ENCODE measurements around the gene SCN5A. TPM values are rescaled to one million over a fixed set of nuclear protein-coding genes. Genes with fewer than 3 reads are reported as not detected.

SCN5A gene
- total and polyA plus RNA-seq, 2 of the 4 experiments (the other 2 are of a cell fraction): 1.9 to 2.0 TPM

- Histone ChIP-seq H3K9me3 (ENCODE audit: control insufficient read depth, insufficient read depth, low read length) (no peaks in the 10 kb centered on the region), H3K36me3 (ENCODE audit: control insufficient read depth, insufficient read depth, low read length) (no peaks in the 10 kb centered on the region), H4K5ac (ENCODE audit: low read depth, low read length) (no peak overlapping the region), H3K4me3 (ENCODE audit: insufficient read depth, low read depth, low read length) (no peak overlapping the region), H3K4me1 (ENCODE audit: control insufficient read depth, insufficient read depth, low read length) (no peaks in the 10 kb centered on the region), H2AK9ac (replicated peaks; ENCODE audit: low read depth, low read length, poor library complexity) (no peak overlapping the region), H2BK20ac (ENCODE audit: low read depth, low read length) (no peak overlapping the region), H2AFZ (replicated peaks; ENCODE audit: low read length, poor library complexity) (no peak overlapping the region), H3K27me3 (ENCODE audit: control insufficient read depth, insufficient read depth, low read length) (no peaks in the 10 kb centered on the region; the same call in 1 of the 2 replicates), H2AK5ac (ENCODE audit: low read depth, low read length) (no peak overlapping the region), H3K27ac (ENCODE audit: insufficient read depth, low read length) (no peak overlapping the region), H3K14ac (replicated peaks; ENCODE audit: low read depth, low read length) (no peak overlapping the region), H2BK5ac (ENCODE audit: low read depth, low read length, poor library complexity, severe bottlenecking) (no peak overlapping the region), H3K4ac (ENCODE audit: low read depth, low read length) (no peak overlapping the region), H2BK120ac (ENCODE audit: low read depth, low read length) (no peak overlapping the region), H3K9me1 (ENCODE audit: insufficient read depth, low read length) (0 out of 2 replicates have a peak, but pooled peaks cover 5% of the 10 kb centered on the region), H4K20me1 (ENCODE audit: insufficient read depth, low read length) (no peaks in the 10 kb centered on the region; the same call in 1 of the 2 replicates), H2BK15ac (ENCODE audit: low read depth, low read length) (no peak overlapping the region), H4K8ac (ENCODE audit: low read depth in 2 of 2, low read length in 2 of 2) (no peak overlapping the region), H3K18ac (ENCODE audit: low read depth, low read length) (no peak overlapping the region), H3K9ac (ENCODE audit: low read depth, low read length) (no peak overlapping the region), H3K23ac (ENCODE audit: low read depth, low read length) (no peak overlapping the region), H3K79me1 (ENCODE audit: low read depth in 1 of 2, low read length in 2 of 2) (no peaks in the 10 kb centered on the region), H4K91ac (ENCODE audit: insufficient read depth, low read depth, low read length) (no peak overlapping the region), H3K4me2 (ENCODE audit: low read depth, low read length) (no peak overlapping the region), H3K56ac (ENCODE audit: extremely low read depth, insufficient read depth, low read length) (no peak overlapping the region)
- no TSS peak for BruUV-seq (replicated peaks)
- TF ChIP-seq POLR2A (IDR thresholded peaks at IDR 0.05; ENCODE audit: low read depth, low read length) (no peak), CTCF (conservative IDR thresholded peaks at IDR 0.05; ENCODE audit: low read depth, low read length) (no peak), MAFK (IDR thresholded peaks at IDR 0.05; ENCODE audit: low read depth, low read length) (no peak), MAZ (IDR thresholded peaks at IDR 0.05; ENCODE audit: borderline replicate concordance, low read depth, low read length) (no peak), NFE2L2 (IDR thresholded peaks at IDR 0.05; ENCODE audit: low read depth, low read length) (no peak)
- TF ChIP-seq, protein P1, sequence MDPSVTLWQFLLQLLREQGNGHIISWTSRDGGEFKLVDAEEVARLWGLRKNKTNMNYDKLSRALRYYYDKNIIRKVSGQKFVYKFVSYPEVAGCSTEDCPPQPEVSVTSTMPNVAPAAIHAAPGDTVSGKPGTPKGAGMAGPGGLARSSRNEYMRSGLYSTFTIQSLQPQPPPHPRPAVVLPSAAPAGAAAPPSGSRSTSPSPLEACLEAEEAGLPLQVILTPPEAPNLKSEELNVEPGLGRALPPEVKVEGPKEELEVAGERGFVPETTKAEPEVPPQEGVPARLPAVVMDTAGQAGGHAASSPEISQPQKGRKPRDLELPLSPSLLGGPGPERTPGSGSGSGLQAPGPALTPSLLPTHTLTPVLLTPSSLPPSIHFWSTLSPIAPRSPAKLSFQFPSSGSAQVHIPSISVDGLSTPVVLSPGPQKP (IDR thresholded peaks at IDR 0.05; ENCODE audit: borderline replicate concordance, low read depth, low read length): no peak
- CTCF ChIA-PET: no interaction called here
- ATAC-seq (ENCODE audit: low read depth): no peak
- POLR2A ChIA-PET (ENCODE audit: unreplicated experiment): no interaction called here
- no peak for DNase-seq
- in situ Hi-C loops (cut with MboI; ENCODE audit: low sequenced_read_pairs) (no loop called here), intact Hi-C loops (cut with micrococcal nuclease) (no loop called here), dilution Hi-C loops (cut with HindIII; ENCODE audit: low sequenced_read_pairs, unreplicated experiment) (no loop called here)
- 54% methylated on average over 3 of the region's 5 CpGs; no CpG with 5 or more reads in 1 of the 2 experiments for WGBS, 2 experiments (ENCODE audit: extremely low coverage in 2 of 2, insufficient read length in 1 of 2)
These were observed 31.9 kb downstream of the SCN5A start for GRCh38 chr3:38617586-38617985.

Measured in IMR-90 (cell line).